NCI-H128 (cell line): ENCODE results near the gene TSC22D3.
A peak's percentile ranks its signal among the peaks of the same experiment; 100 is the strongest.

Source experiments
- DNase-seq: peaks from one replicate; lab custom pipeline; 2025; ENCODE audit not compliant: unreplicated experiment; lab: John Stamatoyannopoulos, UW

Gene TSC22D3

DNA sequence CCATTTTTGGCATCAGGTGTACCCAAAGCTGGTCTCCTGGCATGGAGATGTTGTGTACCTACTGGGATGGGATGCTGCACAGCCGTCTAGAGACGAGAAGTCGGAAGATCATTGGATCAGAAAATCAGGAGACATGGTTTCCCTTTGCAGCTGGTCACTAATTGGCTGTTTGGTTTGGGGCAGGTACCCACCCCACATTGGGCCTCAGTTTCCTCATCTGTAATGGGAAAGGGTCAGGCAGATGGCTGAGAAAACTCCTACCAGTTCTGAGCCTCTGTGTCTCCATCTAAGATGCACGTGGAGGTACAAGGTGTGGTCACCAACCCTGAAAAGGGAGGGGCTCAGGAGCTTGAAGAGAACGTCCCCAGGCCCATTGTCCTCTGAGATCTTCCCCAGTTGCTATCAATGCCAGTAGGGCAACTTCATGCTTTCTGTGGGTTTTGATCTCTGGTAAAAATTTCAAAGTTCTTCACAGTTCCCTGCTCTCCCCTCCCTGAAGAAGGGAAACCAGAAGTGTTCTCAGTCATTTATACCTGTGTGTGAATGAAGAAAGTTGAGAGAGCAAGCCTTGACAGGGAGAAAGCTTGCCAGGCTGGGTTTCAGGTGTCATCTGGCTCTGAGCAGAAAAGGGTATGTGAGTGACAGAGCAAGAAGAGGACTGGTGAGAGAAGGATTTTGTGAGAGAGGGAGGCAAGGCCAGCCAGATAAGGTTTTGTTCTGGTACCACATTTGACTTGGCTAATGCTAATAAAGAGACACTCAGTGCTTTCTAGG, 15.1 kb downstream of the TSC22D3 start:
- DNase-seq: no peak

DNA sequence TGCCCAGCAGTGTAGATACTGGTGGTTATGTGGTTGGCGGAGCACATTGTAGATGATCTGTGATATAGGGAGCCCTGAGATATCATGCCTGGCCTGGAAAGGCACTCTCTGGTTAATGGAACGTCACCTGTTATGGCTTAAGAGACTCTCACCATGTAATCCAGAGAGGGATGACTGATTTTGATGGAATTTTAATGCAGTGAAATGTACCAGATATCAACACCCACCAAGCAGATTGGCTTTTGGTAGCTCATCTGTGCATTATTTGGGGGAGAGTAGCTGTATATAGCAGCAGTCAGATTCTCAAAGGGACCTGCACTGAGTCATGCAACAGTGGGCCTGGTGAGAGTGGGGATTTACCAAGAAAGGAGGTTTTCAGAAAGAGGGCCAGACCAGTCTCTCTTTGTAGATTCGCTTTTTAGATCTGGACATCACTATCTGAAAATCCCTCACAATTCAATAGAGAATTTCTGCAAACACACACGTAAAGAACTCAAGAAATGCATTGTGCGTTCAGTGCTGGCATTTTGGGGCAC, 17.3 kb downstream of the TSC22D3 start:
- DNase-seq: no peak

DNA sequence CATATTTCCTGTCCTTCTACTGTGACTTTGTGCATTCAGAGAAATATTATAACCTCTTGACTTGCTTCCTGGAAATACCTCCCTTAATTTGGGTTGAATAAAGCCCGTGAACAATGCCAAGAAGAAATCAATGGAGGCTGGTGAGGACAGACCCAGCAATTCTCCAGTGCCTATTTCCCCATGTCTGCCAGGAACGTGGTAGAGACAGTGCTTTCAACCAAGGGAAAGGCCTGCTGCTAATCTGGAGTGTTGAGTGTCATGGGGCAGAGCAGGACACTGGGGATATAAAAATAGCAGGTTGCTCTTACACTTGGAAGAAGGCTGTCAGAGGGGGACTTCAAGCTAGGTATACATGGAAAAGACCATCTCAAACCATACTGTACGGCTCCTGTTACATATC, 19.9 kb downstream of the TSC22D3 start:
- DNase-seq: no peak

DNA sequence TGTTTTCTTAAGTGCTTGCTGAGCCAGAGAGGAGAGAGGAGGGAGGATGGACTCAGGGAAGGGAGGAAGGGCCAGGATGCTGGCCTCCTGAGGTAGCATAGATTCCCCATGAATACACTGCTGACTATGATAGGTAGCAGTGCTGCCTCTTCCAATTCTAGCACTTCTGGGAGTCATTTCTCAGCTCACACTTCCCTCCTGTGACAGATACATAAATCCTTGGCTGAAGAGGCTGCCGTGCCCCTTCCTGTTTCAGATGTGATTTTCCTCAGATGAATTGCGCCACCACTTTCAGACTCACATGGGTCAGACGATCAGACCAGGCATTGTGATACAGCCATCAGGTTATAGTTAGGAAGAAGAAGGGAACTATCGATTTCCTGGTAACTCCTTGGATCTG, 22.4 kb downstream of the TSC22D3 start:
- DNase-seq: no peak

DNA sequence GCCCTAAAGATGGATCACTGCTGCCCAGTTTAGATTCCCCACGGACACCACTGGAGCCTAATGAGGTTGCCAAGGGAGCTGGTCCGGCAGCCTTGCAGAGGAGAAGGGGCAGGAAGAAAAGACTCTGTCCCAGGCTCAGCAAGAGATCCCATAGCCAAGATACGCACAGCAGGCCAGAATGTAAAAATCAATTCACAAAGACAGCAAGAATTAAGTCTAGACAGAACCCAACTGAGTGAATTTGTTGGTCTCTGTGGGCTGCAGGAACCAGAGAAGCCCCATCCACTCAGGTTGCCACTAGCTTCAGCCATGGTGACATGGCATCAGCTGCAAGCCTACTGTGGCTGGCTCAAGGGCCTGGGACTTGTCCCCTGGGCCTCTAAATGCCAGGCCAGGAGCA, 22.9 kb downstream of the TSC22D3 start:
- DNase-seq: no peak

DNA sequence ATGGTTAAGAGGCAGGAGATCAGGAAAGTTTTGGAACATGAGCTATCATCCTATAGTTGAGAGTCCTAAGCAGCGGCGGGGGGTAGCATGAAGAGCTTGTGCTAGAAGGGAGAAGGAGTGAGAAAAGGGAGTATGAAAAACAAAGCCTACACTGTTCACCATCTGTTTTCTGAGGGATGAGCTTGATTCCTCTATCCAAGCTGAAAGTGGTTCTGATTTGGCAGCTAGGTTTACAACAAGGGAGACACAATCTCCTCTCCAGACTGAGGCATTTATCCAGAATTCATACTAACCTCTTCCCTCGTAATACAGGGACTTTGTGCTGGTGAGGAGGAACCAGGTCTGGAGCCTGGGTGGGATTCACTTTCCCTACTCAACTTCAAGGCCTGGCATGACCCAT, 23.5 kb downstream of the TSC22D3 start:
- no peak for DNase-seq

DNA sequence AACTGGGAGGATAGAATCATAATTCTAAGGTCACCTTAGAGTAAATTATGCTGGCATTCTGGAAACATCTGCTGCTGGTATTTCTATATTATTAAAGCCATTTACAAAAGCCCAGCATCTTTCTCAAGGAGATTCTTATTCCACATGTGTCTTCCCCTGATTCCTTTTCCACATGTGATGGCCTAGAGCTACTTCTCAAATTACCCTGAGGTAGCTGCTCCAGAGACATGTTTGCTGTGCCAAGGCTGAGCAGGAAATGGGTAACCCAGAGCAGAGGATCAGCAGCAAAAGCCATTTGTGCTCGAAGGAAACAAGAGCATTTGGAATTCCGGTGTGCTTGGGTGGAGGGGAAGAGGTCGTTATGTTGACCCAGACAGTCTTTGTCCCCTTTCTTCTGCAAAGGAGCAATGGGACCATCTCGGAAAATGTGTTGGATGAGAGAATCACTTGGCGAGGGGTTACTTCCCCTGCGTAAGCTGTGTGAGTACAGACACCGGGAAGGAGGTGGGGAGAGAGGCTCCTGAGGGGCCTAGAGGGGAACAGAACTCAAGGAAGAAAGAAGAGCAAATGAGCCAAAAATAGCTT, 24.6 kb downstream of the TSC22D3 start:
- no peak for DNase-seq

DNA sequence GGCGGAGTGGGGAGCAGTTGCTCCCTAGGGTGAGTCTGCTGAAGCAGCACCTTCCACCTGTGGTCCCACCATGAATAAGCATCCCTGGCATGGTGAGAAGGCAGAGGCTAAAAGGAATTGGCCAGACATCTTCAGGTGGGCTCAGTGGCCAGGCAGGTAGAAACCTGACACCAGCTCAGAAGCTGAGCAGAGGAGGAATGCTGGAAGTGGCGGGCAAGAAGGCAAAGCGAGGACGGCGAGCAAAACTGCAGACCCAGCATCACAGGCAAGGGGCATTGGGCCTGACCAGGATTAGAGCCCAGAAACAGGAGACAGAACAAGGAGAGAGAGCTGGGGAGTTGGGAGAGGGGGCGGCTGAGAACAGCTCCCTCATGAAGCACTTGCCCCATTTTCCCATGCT, 25.3 kb downstream of the TSC22D3 start:
- no peak for DNase-seq

GRCh38 chrX:107748506-107748905, 27.1 kb downstream of the TSC22D3 start:
- no peak for DNase-seq

GRCh38 chrX:107747596-107748161, 27.9 kb downstream of the TSC22D3 start:
- peak; percentile 21 for DNase-seq

- no peak for DNase-seq
Measured at GRCh38 chrX:107744868-107745267, 30.7 kb downstream of the TSC22D3 start.

GRCh38 chrX:107743995-107744394, 31.6 kb downstream of the TSC22D3 start:
- DNase-seq: no peak

DNA sequence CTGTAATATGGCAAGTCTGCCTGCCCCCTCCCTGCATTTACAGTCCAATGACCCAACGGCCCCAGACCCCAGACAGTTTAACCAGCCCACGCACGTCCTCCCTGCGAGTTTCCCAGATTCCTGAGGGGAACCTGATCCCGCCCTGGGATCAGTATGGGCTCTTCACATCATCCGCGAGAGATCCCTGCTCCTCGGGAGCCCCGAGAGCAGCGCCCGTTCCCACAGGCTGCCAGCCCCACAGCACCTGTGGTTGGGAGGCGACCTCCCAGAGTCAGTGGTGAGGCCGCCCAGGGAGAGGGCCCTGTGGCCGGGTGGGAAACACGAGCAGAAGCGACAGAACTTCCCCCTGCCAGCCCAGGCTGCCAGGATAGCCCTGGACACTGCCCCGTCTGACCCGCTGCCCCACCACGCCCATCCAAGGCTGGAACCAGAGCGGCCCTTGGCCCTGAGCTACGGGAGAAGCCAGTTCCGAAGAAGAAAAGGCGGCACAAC, 32.8 kb downstream of the TSC22D3 start:
- DNase-seq: no peak

GRCh38 chrX:107741404-107741790, 34.2 kb downstream of the TSC22D3 start:
- no peak for DNase-seq

DNA sequence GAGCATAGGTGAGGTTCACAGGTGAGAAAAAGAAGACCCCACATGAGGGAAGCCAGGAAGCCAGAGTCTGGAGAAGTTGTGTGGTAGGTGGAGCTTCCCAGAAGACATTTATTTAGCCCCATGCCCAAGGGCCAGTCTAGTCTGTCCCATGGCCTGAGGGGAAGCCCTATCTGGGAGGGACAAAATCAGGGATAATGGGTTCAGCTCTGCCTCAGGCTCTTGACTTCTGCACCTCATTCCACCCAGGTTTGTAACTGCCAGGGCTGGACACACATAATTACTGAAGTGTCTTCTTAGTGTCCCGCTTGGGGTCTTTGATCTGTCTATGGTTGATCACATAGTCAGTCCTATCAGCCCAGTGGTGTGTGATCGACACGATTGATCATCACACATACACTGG, 36.0 kb downstream of the TSC22D3 start:
- DNase-seq: no peak

DNA sequence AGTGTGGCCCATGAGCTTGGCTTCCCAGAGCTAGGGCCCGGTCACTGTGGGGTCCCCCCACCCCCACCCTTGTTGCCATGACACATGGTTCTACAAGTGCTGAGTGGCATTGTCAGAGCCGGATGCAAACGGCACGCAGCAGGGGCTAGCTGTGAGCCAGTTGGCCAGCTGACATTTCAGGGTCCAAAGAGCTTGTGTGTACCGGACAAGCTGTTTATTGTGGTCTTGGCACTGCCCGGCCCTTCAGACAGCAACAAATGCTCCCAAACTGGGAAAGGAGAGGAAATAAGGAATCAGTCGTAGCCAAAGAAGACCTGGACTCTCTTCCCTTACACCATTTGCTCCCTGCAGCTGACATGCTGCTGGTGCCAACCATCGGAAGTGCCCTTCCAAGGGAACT, 36.8 kb downstream of the TSC22D3 start:
- no peak for DNase-seq

DNA sequence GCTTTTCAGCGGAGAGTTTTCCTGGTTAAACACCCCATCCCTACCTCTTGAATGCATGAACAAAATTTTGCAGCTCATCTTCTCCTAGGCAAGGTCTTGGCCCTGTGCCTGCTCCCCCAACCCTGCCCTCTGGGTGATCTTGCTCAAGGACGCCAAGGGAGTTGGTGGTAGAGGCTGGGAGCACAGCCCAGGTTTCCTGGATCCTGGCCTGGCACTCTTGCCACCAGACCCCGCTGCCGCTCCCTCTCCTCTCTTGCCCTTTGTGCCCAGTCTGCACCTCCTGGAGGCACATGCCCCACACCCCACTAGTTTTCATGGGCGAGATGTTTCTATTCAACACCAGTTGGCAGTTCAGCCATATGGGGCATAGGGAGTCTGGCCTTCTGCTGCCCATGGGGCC, 37.3 kb downstream of the TSC22D3 start:
- DNase-seq: no peak

DNA sequence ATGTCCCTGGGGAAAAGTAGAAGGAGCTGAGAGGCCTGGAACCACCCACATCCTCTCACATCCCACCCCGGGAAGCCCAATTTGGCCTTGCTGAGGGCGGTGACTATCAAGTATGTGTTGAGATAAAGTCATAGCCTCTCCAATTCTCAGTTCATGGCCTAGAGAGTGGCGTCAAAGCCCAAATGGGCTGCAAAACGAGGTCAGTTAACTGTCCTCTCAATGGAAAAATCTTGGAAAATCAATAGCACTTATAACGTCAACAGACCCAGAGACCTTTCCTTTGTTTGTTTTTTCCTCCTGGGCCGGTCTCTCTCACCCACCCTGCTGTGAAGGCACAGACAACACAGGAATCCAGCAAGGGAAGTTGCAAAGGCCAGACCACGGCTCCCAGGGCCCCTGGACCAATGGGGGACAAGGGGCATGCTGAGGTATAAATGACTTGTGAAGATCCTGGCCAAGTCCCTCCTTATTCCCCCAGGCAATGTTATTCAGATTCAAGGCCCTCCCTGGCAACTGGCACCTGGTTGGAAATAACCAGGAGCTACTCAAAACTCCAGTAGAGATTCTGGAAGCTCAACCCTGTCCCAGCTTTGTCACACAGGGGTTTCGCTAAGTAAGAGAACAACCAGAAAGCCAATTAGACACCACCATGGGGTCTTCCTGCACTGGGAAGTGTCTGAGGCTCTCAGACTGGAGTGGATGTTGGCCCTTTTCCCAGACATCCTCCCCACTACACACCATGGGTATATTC, 38.6 kb downstream of the TSC22D3 start:
- peak; percentile 13 for DNase-seq

- no peak for DNase-seq
Measured at GRCh38 chrX:107734646-107735045, 40.9 kb downstream of the TSC22D3 start.

DNA sequence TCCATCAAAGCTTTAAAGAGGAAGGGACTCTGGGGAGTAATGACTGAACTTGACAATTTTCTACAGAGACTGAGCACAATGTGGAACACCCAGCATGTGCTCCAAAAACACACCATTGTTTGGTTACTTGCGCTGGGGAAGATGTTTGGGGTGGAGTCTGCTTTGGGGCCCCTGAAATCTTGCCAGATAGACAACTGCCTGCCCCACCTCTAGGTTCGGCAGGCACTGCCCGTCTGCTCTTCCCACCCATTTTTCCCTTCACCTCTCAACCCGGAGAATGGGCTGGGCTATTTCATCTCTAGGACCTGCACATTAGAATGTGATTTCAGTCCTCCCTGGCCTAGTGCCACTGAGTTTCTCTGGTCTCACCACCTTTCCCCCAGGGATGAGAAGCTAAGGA, 41.9 kb downstream of the TSC22D3 start:
- DNase-seq: no peak

GRCh38 chrX:107731831-107732502, 43.6 kb downstream of the TSC22D3 start:
- no peak for DNase-seq
